ENCODE results near the gene MSL1.
A peak's percentile ranks its signal among the peaks of the same experiment; 100 is the strongest.

The MSL1 gene

GRCh38 chr17:40177275-40177874 is 55.6 kb downstream of the MSL1 start, which contains the start of gene RAPGEFL1:
TSS of gene RAPGEFL1 (plus strand) at chr17:40177470. CDS start at chr17:40177862, 392 bp downstream.
- DNase-seq, result peak; percentile 70

- DNase-seq, result no peak
Observed at GRCh38 chr17:40178021-40178601, 56.3 kb downstream of the MSL1 start.

GRCh38 chr17:40178660-40179059 is 56.9 kb downstream of the MSL1 start:
- DNase-seq, result no peak

- peak; percentile 67 for DNase-seq
Observed at GRCh38 chr17:40179923-40180659, 58.3 kb downstream of the MSL1 start.

GRCh38 chr17:40180694-40181093 is 58.9 kb downstream of the MSL1 start:
- DNase-seq, result no peak

- DNase-seq, result no peak
Observed at GRCh38 chr17:40181205-40181604, 59.4 kb downstream of the MSL1 start.

DNA sequence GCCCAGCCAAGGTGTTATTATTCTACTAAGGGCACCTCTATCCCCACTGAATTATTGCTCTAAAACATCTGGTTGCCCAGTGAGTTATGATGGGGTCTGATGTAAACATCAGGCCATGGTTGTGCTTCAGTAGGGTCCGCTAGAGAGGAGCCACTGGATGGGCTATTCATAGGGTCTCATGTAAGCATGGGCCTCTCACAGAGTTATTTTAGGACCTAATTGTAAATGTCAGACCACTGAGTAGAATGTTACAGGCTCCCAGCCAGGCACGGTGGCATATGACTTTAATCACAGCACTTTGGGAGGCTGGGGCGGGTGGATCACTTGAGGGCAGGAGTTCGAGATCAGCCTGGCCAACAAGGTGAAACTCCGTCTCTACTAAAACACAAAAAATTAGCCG is 60.8 kb downstream of the MSL1 start:
- no peak for DNase-seq
